Kidney tubule cell (primary cell): ENCODE measurements around the gene MARCHF9.

ENCODE experiments used
- DNase-seq: peaks from one replicate; pipeline ENCODE4 v3.0.0-alpha.2; 2018; ENCODE audit warnings: low spot score

The MARCHF9 gene

GRCh38 chr12:57755454-57756372, 810 bp downstream of the MARCHF9 start:
- peak; percentile 38 for DNase-seq

- peak; percentile 34 for DNase-seq
These were observed 1.8 kb downstream of the MARCHF9 start for GRCh38 chr12:57756406-57757341.

GRCh38 chr12:57757771-57758170, 2.9 kb downstream of the MARCHF9 start:
- DNase-seq: no peak

GRCh38 chr12:57758552-57759359, 3.9 kb downstream of the MARCHF9 start:
- DNase-seq: no peak

GRCh38 chr12:57759360-57759980, 4.6 kb downstream of the MARCHF9 start:
- DNase-seq: peak; percentile 58

GRCh38 chr12:57760347-57760982, 5.6 kb downstream of the MARCHF9 start:
- DNase-seq: no peak

- no peak for DNase-seq
These were observed 6.6 kb downstream of the MARCHF9 start for GRCh38 chr12:57761391-57761998.

- DNase-seq: no peak
These were observed 7.6 kb downstream of the MARCHF9 start for GRCh38 chr12:57762463-57762862.

- no peak for DNase-seq
These were observed 9.2 kb downstream of the MARCHF9 start for GRCh38 chr12:57763881-57764661.

GRCh38 chr12:57764662-57765002, 9.7 kb downstream of the MARCHF9 start:
- DNase-seq: peak; percentile 26

GRCh38 chr12:57765003-57765697, 10.2 kb downstream of the MARCHF9 start:
- peak; percentile 40 for DNase-seq

- no peak for DNase-seq
These were observed 11.0 kb downstream of the MARCHF9 start for GRCh38 chr12:57765698-57766463.

- DNase-seq: peak; percentile 31
These were observed 11.8 kb downstream of the MARCHF9 start, which contains the start of gene CYP27B1 for GRCh38 chr12:57766464-57767304. Gene CYP27B1, minus strand, starts transcription at chr12:57767078. Its CDS starts 37 bp downstream, at chr12:57767041.

- DNase-seq: no peak
These were observed 12.4 kb downstream of the MARCHF9 start for GRCh38 chr12:57767305-57767698.

- DNase-seq: no peak
These were observed 13.0 kb downstream of the MARCHF9 start for GRCh38 chr12:57767876-57768275.

GRCh38 chr12:57769594-57769993, 14.7 kb downstream of the MARCHF9 start:
- no peak for DNase-seq

- no peak for DNase-seq
These were observed 15.8 kb downstream of the MARCHF9 start for GRCh38 chr12:57770734-57771133.
